Dedifferentiated amniotic fluid mesenchymal stem cell (primary cell): Measurements from ENCODE around the gene ZNF672.
"Not testable (repeated sequence)": the region's sequence is repeated elsewhere in the genome, so short reads cannot be mapped to it uniquely, and the experiment has no call there.

Experiments
- DNase-seq: peaks from one replicate; pipeline ENCODE4 v3.0.0-alpha.2; 2016; ENCODE audit errors: extremely low spot score

The ZNF672 gene

DNA sequence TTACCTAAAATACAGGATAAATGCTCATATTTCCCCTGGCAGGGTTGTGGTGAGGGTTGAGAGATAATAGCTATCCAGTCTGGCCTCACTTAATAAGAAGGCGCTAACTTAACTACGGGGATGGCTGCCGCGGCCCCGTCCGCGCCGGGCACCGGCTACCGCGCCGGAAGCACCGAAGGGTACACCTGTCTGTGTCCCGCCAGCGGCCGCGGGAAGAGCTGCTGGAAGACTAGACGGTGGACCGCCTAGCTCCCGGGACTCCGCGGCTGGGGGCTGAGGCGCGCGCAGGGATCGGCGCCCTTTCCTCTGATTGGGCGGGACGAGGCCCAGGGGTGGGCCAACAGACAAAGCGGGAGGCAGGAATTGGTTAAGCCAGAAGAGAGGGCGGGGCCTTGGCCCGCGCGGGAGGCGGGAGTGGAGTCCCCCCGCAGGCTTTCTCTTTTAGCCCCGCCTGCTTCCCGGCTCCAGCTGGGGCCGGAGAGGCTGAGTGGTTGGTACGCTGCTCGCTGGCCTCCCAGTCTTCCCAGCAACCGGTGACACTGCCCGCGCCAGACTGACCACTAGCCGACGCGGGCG is at the start of gene ZNF672:
Gene ZNF672, plus strand, starts transcription at position 444 of the 576 bp plus-strand sequence. CDS start 9,051 bp downstream, outside the sequence.
- peak; percentile 98 for DNase-seq

DNA sequence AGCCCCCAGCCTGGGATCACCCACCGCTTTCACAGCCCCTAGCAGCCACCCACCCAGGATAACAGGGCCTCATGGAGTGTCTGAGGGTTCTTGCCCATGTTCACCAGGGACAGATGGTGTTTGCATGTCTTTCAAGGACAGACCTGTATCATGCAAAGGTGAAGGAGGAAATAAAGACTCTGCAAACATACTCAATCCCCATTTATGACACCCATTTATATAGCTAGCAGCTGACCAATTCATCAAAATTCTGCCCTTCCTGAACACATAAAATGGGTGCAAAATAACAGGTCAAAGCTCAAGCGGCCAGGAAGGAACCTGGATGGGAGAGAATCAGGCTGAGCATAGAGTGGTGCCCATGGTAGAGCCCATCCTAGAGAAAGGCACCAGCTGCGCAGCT is 49.7 kb upstream of the ZNF672 start:
- DNase-seq, result no peak

DNA sequence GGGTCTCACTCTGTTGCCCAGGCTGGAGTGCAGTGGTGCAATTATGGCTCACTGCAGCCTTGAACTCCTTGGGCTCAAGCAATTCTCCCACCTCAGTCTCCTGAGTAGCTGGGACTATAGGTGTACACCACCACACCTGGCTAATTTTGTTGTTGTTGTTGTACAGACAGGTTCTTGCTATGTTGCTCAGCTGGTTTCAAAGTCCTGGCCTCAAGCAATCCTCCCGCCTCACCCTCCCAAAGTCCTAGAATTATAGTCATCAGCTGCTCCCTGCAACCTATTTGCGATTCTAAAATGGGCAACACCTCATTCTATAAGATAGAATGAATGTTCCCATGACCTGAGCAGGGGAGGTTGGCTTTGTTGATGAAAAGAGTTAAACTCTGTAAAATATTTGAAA is 48.7 kb upstream of the ZNF672 start:
- not testable (repeated sequence) for DNase-seq

DNA sequence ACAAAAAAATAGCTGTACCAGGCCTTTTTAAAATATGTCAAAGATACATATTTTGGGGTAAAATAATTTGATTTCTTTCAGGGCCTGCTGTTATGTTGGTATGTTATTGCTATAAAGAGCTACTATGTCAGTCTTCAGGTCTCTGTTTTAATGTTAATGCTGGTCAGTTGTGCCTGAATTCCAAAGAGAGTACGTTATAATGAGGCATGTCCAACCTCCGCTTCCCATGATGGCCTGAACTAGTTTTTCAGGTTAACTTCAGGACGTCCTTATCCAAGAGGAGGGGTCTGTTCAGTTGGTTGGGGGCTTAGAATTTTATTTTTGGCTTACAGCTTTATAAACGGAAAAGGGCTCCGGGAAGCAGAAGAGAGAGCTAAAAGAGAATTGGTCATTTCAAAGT is 47.6 kb upstream of the ZNF672 start:
- no peak for DNase-seq

DNA sequence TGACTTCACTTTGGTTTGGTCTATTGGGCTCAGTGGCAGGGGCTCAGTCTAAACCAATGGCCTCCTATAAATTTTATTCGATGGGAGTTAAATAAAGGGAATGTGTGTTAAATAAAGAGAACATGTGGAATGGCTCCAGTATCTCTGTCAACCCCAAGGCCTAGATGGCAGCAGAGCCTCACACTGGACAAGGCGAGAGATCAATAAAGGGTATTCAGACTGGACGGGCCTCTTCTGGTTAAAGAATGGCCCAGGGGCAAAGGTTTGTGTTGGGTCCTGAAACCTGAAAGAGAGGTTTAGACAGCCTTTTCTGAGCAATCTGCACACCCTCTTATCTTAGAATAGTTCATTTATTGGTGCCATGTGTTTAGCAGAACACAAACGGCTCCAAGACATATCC is 47.0 kb upstream of the ZNF672 start:
- no peak for DNase-seq

DNA sequence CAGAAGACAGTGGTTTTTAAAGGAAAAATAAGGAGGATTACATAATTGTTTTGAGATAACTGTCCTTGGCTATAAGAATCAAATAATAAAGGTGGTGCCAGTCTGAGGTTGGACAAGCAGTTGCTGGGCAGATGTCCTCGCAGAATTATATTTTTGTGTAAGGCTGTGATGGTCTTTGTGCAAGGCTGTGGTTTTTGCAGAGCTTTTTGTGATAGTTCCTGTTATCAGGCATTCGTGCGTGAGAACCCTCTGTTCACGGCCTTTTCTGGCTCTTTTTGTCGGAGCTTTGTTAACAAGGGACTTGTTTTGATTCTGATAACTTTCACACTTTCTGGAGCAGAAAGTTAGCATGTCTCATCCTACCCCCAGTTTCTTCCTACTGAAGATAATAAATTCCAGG is 45.7 kb upstream of the ZNF672 start:
- DNase-seq, result no peak

DNA sequence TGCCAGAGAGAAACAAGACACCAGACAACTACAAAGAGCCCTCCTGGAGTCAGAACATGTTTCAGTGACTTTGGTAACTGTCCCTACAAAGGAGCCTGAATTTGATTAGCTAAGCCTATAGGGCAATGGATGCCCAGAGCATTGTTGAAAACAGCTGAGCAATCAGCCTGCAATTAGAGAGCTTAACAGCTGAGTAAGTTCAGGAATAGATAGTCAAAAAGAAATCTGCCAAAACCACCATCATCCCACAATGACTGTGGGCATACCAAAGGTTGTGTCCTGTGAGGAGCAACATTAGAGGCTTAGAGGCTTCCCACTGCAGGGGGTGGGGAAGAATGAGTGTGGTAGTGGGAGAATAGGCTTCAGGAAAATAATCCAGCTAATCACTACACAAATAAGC is 44.4 kb upstream of the ZNF672 start:
- DNase-seq, result no peak

DNA sequence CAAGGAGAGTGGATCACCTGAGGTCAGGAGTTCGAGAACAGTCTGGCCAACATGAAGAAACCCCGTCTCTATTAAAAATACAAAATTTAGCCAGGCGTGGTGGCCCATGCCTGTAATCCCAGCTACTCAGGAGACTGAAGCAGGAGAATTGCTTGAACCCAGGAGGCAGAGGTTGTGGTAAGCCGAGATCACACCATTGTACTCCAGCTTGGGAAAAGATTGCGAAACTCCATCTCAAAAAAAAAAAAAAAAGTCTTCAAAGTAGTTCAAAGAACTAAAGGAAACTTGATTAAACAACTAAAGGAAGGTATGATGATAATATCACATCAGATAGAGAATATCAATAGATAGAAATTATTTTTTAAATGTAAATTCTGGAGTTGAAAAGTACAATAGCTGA is 43.4 kb upstream of the ZNF672 start:
- not testable (repeated sequence) for DNase-seq

DNA sequence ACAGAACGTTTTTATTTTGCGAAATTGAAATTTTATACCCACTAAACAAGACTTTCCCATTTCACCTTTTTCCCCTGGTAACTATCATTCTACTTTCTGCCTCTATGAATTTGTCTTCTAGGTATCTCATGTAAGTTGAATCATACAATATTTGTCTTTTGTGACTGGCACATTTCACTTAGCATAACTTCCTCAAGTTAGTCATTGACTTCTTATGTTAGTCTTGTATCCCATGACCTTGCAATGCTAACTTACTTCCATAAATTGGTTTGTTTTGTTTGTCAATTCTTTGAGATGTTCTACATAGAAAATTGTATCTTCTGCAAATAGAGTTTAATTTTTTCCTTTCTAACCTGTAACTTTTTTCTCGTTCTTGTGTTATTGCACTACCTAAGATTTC is 39.2 kb upstream of the ZNF672 start:
- no peak for DNase-seq

DNA sequence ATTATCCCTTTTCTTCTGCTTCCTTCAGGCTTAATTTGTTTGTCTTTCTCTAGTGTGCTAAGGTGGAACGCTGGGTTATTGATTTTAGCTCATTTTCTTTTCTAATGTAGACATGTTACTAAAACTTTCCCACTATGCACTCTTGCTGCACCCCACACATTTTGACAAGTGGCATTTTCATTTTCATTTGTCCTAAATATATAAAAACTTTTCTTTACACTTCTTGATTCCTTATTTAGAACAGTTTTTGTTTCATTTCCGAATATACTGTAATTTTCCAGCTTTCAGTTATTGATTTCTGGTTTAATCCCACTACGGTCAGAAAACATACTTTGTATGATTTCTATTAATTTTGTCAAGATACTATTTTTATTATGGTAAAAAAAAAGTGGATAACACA is 37.6 kb upstream of the ZNF672 start:
- no peak for DNase-seq

DNA sequence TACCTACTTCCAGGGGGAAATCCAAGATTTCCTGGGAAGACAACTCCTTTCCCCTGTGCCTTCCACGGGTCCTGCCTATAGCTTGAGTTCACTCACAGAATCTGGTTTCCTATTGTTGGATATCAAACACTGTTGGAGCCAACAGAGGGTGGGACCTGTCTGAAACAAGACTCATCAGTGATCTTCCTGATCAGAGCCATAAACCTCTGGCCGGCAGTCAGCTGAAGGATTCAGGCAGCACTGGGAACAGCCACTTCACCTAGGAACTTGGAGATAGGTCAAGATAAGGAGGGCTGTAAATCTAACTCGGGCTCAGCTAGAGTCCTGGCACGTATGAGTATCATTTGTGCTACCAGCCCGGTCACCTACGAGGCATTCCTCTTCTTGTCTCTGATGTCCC is 35.6 kb upstream of the ZNF672 start:
- DNase-seq, result no peak

DNA sequence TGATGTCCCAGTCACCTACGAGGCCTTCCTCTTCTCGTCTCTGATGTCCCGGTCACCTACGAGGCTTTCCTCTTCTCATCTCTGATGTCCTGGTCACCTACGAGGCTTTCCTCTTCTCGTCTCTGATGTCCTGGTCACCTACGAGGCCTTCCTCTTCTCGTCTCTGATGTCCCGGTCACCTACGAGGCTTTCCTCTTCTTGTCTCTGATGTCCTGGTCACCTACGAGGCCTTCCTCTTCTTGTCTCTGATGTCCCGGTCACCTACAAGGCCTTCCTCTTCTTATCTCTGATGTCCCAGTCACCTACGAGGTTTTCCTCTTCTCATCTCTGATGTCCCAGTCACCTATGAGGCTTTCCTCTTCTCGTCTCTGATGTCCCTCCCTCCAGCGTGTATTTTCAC is 34.5 kb upstream of the ZNF672 start:
- not testable (repeated sequence) for DNase-seq

DNA sequence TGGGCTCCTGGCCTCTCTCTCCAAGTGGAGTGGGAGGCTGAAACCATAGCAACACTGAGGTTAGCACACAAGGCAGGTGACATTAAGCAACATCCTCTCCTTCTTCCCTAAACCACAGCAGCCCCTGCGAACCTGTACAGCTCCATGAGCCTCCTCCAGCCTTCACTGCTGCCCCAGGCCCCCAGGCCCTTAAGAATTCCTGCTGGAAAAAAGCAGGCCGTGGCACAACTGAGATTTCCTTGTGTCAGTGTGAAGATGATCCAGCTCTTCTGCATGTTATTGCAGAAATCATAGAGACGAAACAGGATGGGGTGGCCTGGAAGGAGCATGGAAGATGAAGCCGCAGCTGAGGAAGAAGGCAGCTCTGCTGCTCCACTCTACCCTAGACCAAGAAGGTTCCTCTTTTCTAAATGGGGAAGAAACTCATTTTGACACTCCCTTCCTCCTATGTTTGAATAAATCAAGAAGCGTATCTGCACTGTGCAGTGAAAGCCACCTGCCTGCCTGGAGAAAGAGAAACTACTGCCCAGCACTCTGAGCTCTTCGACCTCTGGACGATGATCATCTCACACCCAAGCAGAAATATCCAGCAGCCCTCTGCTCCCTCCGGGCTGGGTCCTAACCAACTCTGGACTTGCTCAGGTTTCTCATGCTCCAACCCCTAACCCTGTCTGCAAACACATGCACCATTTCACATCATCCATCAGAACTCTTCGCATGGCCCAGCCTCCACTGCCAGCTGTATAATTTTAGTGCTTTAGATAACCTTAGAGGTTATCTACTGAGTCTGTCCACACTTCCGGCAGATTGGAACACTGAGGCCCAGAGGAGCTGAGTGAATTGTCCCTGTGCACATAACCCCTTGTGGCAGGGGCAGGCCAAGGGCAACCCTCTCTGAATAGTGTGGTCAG is 33.0 kb upstream of the ZNF672 start:
- DNase-seq, result no peak

DNA sequence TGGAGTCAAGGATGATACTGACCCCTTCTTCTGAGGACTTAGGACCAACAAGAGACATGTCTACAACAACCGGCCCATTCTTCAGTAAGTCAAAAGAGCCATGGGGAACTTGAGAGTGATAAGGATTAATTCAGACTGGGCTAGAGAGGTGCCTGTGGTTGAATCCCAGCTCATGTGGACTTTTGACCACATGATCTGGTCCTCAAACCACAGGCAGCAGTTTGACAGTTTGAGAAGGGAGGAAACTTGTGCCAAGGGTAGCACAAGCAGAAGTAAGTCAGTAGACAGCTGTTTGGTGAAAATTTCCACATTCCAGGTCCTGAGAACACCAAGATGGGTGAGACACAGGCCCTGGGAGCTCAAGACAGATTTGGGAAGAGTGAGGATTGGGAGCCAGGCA is 32.1 kb upstream of the ZNF672 start:
- no peak for DNase-seq

DNA sequence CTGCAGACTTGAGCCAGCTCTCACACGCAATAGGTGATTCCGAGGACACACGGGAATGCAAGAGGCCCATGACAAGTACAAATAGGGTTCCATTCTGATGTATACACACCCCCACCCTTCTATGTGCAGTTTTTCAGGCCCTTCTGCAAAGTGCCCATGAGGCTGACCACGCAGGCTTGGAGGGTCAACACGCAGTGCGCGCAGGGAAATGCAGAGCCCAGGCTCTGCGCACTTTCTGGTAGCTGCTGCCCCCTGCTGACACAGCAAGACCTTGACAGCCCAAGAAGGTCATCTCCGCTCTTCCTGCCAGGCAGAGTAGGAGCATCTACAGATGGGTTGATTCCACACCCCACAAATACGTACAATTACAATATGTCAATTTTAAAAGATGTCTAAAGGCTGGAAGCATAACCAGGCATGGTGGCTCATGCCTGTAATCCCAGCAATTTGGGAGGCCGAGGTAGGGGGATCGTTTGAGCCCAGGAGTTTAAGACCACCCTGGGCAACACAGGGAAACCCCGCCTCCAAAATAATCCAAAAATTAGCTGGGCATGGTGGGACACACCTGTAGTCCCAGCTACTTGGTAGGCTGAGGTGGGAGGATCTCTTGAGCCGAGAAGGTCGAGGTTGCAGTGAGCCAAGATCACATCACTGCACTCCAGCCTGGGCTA is 30.8 kb upstream of the ZNF672 start:
- DNase-seq, result no peak

DNA sequence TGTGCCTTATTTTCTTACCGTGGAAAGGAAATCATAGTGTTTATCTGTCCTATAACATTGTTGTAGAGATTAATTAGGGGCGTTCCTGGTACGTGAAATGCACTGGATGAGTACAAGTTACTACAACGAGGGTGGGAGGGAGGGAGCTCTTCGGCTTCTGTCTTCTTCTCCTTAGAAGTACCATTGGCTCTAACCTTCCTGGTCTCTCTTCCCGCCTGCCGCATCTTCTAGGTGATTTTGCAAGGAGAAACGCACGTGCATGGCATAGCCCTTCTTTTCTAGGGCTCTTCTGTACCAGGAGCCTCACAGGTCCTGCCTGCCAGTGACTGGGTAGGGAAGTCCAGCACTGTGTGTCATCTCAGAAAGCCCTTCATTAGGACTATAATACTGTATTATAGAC is 29.1 kb upstream of the ZNF672 start:
- no peak for DNase-seq

DNA sequence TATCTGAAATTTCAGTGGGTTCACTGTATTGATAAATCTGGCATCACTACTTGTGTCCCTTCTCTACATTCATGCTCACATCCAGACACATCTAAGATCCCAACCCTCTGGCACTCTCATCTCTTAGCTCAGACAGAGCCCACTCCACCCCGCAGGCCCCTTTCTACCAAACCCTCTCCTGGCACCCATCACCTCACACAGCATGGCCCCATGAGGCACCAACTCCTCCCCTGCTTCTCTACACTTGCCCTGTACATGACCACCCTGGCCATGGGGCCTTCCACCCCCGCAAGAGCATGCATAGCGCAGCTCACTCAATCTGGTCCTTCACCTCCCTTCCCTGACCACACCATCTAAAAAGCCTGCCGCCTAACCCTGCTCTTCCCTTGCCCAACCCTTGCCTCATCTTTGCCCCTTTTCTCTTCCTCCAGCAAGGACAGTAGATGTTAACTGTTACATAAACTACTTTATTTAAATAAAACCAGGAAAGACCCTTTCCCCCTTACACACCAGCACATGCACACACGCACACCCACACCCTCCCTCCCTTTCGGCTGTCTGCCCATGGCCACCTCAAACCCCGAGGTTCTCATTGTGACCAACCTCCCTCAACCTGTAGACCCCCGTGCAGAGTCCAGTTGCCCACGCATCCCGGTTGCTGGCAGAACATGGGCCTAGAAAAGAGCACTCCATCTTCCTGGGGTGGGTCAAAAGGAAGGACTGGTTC is 27.9 kb upstream of the ZNF672 start:
- DNase-seq, result no peak

DNA sequence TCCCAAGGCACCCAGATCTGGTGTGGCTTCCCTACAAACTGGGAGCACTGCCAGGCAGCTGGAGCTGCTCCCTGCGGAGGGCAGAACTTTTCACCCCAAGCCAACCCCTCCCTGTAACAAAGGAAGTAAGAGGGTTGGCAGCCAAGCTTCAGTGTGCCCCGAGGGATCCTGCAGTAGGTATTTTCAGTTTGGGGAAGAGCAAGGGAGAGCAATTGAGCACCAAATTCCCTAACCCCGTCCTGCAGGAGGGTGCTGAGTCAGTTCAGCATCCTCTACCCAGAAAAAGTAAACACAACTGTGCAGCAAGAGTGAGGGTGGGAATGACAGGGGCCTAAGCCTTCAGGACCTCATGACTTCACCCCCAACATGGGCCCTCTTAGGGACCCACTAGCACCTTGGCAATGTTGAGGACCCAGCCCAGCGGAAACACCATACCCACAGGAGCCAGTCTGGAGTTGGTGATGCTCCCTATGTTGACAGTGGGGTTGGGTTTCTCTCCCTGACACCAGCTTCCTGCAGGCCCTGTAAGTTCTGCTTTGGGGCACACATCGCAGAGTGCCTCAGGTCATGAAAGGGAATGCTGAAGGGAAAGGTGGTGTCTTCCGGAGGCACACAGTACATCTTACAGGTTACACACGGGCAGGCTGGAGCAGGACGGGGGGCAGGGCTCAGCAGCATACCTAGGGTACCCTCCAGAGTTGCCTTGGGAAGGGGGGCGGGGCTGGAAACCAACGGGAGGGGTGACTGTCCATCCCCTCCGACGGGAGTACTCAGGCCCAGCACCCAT is 27.1 kb upstream of the ZNF672 start:
- no peak for DNase-seq

DNA sequence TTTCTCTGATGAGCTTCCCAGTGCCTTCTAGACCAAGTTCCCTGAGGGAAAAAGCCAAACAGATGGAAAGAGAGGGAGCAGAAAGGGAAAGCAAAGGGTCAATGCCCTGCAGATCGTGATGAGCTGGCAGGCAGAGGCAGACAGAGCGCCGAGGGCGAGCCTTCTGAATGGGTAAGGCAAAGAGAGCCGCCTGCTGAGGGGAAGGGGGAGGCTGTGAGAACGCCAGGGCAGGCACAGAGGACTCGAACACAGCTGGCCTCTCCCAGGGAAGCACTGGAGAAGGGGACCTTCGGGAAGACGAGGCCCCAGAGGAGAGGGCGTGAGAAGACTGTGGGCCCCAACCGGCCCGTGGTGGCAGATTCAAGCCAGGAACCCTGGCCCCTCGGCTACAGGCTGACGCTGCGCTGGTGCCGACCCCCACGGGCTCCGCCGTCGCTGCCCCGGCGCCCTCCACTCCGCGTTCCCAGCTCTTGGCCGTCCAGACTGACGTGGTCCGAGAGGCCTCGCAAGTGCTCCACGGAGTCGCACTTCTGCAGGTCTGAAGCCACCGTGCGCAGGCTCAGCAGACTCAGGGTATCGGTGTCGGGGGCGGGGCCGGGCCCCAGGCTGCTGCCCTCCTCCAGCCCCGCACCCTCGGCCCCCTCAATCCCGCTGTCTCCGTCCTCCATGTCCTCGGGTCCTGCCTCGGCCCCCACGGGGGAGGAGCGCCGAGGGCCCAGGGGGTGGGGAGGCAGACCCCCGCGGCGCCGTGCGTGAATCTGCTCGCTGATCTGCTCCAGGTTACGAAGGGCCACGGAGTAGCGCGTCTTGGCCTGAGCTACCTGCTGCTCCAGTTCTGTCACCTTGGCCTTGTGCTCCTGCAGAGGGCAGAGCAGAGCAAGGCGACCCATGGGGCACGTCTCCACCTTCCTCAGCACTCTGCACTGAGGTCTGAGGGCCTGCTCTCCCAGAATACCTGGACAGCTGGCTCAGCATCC is 26.2 kb upstream of the ZNF672 start:
- no peak for DNase-seq

DNA sequence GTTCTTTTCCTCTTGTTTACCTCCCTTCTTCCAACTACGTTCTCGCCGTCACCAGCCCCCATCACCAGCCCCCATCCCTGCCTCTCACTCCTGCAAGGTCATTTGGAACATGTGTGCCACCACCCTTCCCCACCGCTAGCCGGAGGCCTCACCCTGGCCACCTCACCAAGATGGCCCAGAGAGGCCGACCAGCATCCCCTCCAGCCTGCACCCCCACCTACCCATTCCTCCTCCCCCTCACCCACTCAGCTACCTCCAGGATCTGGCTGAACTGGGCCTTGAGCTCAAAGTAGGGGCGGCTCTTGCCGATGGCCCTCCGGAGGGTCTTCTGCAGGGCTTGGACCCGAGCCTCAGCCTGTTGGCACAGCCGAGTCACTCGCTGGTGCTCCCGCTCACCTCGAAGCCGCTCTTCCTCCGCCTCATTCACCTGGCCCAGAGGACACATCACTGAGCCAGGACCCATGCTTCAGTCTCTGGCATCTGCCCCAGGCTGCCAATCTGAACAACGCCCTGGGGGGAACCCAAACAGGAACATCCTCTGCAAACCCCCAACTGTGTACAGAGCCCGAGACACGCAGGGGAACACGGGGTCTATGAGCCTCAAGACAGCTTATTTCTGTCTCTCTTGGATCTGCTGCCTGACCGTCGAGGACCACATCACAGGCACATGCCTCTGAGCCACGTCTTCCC is 25.1 kb upstream of the ZNF672 start:
- DNase-seq, result no peak
